ENCODE measurements around the gene DPYSL5.

Gene DPYSL5

GRCh38 chr2:26850000-26850431 is 2.1 kb downstream of the DPYSL5 start:
- FAIRE-seq, result no peak
- no peak for DNase-seq (ENCODE audit: insufficient read length, low spot score)
- TF ChIP-seq POLR2A (IDR thresholded peaks at IDR 0.05; ENCODE audit: low read depth, low read length), result no peak

GRCh38 chr2:26850505-26850904 is 2.6 kb downstream of the DPYSL5 start:
- TF ChIP-seq POLR2A (IDR thresholded peaks at IDR 0.05; ENCODE audit: low read depth, low read length), result no peak
- FAIRE-seq (no peak), DNase-seq (ENCODE audit: insufficient read length, low spot score) (no peak)

- TF ChIP-seq POLR2A (IDR thresholded peaks at IDR 0.05; ENCODE audit: low read depth, low read length), result no peak
- no peak for FAIRE-seq
- no peak for DNase-seq (ENCODE audit: insufficient read length, low spot score)
Measured at GRCh38 chr2:26852405-26853306, 4.7 kb downstream of the DPYSL5 start.

- FAIRE-seq (no peak), DNase-seq (ENCODE audit: insufficient read length, low spot score) (no peak)
- no peak for TF ChIP-seq POLR2A (IDR thresholded peaks at IDR 0.05; ENCODE audit: low read depth, low read length)
Measured at GRCh38 chr2:26853751-26854150, 5.8 kb downstream of the DPYSL5 start.

DNA sequence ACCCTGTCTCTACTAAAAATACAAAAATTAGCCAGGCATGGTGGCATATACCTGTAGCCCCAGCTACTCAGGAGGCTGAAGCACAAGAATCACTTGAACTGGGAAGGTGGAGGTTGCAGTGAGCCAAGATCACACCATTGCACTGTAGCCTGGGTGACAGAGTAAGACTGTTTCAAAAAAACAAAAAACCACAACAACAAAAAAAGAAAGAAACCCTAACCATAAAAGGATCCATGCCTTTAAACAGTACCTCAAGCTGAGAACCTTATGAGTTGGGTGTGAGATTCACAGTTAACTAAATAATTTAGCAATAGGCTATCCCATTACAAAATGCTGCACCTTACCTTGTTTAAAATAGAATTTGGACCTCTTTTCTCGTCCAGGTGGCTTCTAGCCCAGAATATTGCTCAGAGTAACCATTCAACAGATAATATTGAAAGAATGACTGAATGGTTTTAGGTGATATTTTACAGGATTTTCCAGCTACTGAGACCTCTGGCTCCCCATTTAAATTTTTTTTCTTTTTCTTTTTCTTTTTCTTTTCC is 6.4 kb downstream of the DPYSL5 start:
- no peak for TF ChIP-seq POLR2A (IDR thresholded peaks at IDR 0.05; ENCODE audit: low read depth, low read length)
- no peak for FAIRE-seq
- DNase-seq (ENCODE audit: insufficient read length, low spot score), result no peak

DNA sequence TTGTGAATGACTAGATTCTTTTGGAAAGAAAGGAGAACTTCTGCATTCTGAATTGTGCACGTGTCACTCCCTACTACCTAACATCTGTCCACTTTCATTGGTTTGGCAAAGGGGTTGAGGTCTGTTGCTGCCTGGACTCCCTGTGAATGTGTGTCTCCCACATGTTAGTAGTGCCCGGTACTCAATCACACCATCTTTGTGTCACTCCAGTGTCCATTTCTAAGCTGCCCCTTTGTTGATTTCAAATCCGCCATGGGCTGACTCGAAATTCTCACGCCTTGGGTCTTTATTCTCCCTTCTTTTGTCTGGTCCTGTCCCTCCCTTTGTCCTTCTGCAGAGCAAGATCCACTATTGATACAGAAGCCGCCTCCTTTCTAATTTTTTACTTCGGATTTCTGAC is 7.5 kb downstream of the DPYSL5 start:
- no peak for DNase-seq (ENCODE audit: insufficient read length, low spot score)
- no peak for TF ChIP-seq POLR2A (IDR thresholded peaks at IDR 0.05; ENCODE audit: low read depth, low read length)
- no peak for FAIRE-seq

- FAIRE-seq (no peak), DNase-seq (ENCODE audit: insufficient read length, low spot score) (no peak)
- TF ChIP-seq POLR2A (IDR thresholded peaks at IDR 0.05; ENCODE audit: low read depth, low read length), result no peak
Measured at GRCh38 chr2:26859622-26860021, 11.7 kb downstream of the DPYSL5 start.

GRCh38 chr2:26860211-26860850 is 12.4 kb downstream of the DPYSL5 start:
- no peak for TF ChIP-seq POLR2A (IDR thresholded peaks at IDR 0.05; ENCODE audit: low read depth, low read length)
- FAIRE-seq, result no peak

DNA sequence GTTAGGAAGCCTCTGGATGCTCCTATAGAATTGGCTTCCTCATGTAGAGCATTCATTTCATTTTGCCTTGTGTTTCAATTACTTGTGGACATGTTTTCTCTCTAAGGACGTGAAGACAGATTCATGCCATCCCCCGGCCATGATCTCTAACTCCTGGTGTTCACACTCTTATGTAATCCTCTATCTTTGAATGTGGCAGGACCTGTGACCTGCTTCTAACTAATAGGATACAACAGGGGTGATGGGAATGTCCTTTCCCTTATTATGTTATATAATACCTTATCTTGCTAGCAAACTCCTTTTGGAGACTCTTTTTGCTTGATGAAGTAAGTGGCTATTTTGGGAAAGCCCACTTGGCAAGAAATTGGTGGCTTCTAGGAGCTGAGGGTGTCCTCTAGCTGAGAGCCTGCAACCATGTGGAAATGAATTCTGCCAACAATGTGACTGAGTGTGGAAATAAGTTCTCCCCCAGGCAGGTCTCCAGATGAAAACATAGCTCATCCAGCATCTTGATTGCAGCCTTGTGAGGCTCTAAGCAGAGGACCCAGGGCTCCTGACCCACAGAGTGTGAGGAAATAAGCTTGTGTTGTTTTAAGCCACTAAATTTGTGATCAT is 13.8 kb downstream of the DPYSL5 start:
- DNase-seq (ENCODE audit: insufficient read length, low spot score) (no peak), FAIRE-seq (no peak)
- no peak for TF ChIP-seq POLR2A (IDR thresholded peaks at IDR 0.05; ENCODE audit: low read depth, low read length)

More at GRCh38 chr2:26860211-26860850, 12.4 kb downstream of the DPYSL5 start:
- no peak for DNase-seq (ENCODE audit: insufficient read length, low spot score)

- DNase-seq (ENCODE audit: insufficient read length, low spot score) (no peak), FAIRE-seq (no peak)
Measured at GRCh38 chr2:26864226-26864625, 16.3 kb downstream of the DPYSL5 start.

DNA sequence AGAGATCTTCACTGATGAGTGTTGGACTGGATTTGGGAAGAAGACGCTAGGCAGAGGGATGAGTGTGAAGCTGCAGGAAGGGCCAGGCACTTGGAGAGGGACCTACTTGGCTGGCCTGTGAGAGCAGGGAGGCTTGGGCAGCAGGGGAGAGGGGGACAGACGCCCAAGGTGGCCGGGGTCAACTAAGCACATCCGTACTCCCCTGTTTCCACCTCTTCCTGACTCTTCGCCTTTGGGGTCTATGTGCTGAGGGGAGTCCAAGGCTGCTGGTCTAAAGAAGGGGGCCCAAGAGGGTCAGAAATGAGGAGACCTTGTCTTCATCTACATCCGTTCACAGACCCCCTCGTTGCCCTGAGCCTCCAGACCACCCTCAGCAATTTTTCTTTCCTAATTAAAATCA is 16.7 kb downstream of the DPYSL5 start:
- TF ChIP-seq POLR2A (IDR thresholded peaks at IDR 0.05; ENCODE audit: low read depth, low read length), result no peak
- no peak for DNase-seq (ENCODE audit: insufficient read length, low spot score)
- no peak for FAIRE-seq

More at GRCh38 chr2:26864226-26864625, 16.3 kb downstream of the DPYSL5 start:
- TF ChIP-seq POLR2A (IDR thresholded peaks at IDR 0.05; ENCODE audit: low read depth, low read length), result no peak

- no peak for TF ChIP-seq POLR2A (IDR thresholded peaks at IDR 0.05; ENCODE audit: low read depth, low read length)
- no peak for FAIRE-seq
Measured at GRCh38 chr2:26870585-26871095, 22.7 kb downstream of the DPYSL5 start.

GRCh38 chr2:26873286-26873983 is 25.5 kb downstream of the DPYSL5 start:
- DNase-seq (ENCODE audit: insufficient read length, low spot score), result no peak
- TF ChIP-seq POLR2A (IDR thresholded peaks at IDR 0.05; ENCODE audit: low read depth, low read length), result no peak
- FAIRE-seq, result no peak

More at GRCh38 chr2:26870585-26871095, 22.7 kb downstream of the DPYSL5 start:
- no peak for DNase-seq (ENCODE audit: insufficient read length, low spot score)
